GM23248 (cell line): ENCODE results near the gene UST. TPM values are rescaled to one million over a fixed set of nuclear protein-coding genes. Genes with fewer than 3 reads are reported as not detected.

Source experiments
- DNase-seq: peaks from one replicate; pipeline ENCODE4 v3.0.0-alpha.2; 2015
- H2AFZ ChIP-seq: fragments of 200-600 bp; sonication (generic); 2 replicates; pipeline ENCODE4 v1.6.1; 2016; ENCODE audit warnings: antibody characterized with exemption
- H3F3A ChIP-seq: fragments of 200-600 bp; sonication (generic); 2 replicates; pipeline ENCODE4 v1.6.1; 2016; ENCODE audit warnings: mild to moderate bottlenecking, antibody characterized with exemption, mixed run types; ENCODE audit not compliant: insufficient read depth
- H3K27ac ChIP-seq: fragments of 200-600 bp; sonication (generic); 2 replicates; pipeline ENCODE4 v1.5.1; 2016; ENCODE audit warnings: mild to moderate bottlenecking
- H3K27me3 ChIP-seq: fragments of 200-600 bp; sonication (generic); replicated peaks from 2 replicates; pipeline ENCODE4 v1.6.1; 2016; ENCODE audit warnings: mild to moderate bottlenecking; ENCODE audit not compliant: insufficient read depth
- H3K36me3 ChIP-seq: fragments of 200-600 bp; sonication (generic); 2 replicates; pipeline ENCODE4 v1.6.1; 2016; ENCODE audit warnings: low read depth, mild to moderate bottlenecking
- H3K4me1 ChIP-seq: fragments of 200-600 bp; sonication (generic); 2 replicates; pipeline ENCODE4 v1.6.1; 2016; ENCODE audit warnings: mild to moderate bottlenecking; ENCODE audit not compliant: insufficient read depth
- H3K4me2 ChIP-seq: fragments of 200-600 bp; sonication (generic); one replicate; pipeline ENCODE4 v1.6.1; 2016; ENCODE audit warnings: mild to moderate bottlenecking; ENCODE audit not compliant: unreplicated experiment
- H3K4me3 ChIP-seq: fragments of 200-600 bp; sonication (generic); 2 replicates; pipeline ENCODE4 v1.5.1; 2016; ENCODE audit warnings: mild to moderate bottlenecking
- H3K79me2 ChIP-seq: fragments of 200-600 bp; sonication (generic); 2 replicates; pipeline ENCODE4 v1.6.1; 2016; ENCODE audit warnings: mild to moderate bottlenecking; ENCODE audit not compliant: insufficient read depth
- H3K9ac ChIP-seq: fragments of 200-600 bp; sonication (generic); 2 replicates; pipeline ENCODE4 v1.6.1; 2016; ENCODE audit warnings: mild to moderate bottlenecking
- H3K9me2 ChIP-seq: fragments of 200-600 bp; sonication (generic); 2 replicates; pipeline ENCODE4 v1.6.1; 2016; ENCODE audit warnings: mixed run types, mild to moderate bottlenecking, moderate library complexity; ENCODE audit not compliant: insufficient read depth
- H3K9me3 ChIP-seq: fragments of 200-600 bp; sonication (generic); one replicate; pipeline ENCODE4 v1.6.1; 2017; ENCODE audit warnings: low read depth
- H4K20me1 ChIP-seq: fragments of 200-600 bp; sonication (generic); 2 replicates; pipeline ENCODE4 v1.6.0; 2016; ENCODE audit not compliant: insufficient read depth
- EZH2 ChIP-seq: fragments of 200-600 bp; sonication (generic); IDR thresholded peaks from 2 replicates; pipeline ENCODE4 v1.6.1; 2018; ENCODE audit warnings: antibody characterized with exemption, mild to moderate bottlenecking; ENCODE audit not compliant: insufficient read depth, poor library complexity, severe bottlenecking
- EZH2phosphoT487 ChIP-seq: fragments of 200-600 bp; sonication (generic); IDR thresholded peaks from 2 replicates; pipeline ENCODE4 v1.6.1; 2018; ENCODE audit warnings: antibody characterized with exemption, moderate library complexity, mild to moderate bottlenecking, low read depth; ENCODE audit not compliant: insufficient read depth
- WGBS, 2 experiments: methylation state at CpG; one replicate each; pipeline ENCODE4 v1.1.6; 2015 to 2017; ENCODE audit warnings: low lambda C conversion rate in 2 of 2, low coverage in 1 of 2; ENCODE audit errors: missing lambda C conversion rate in 2 of 2; 5-methylcytosine and 5-hydroxymethylcytosine counted together
- in situ Hi-C: fragments of 300-500 bp; cut with MboI; formaldehyde crosslinking; loops from 2 replicates; pipeline ENCODE4 v1.15.0; 2020
- polyA plus RNA-seq: library from polyadenylated mRNA; unstranded; fragments of >200 nt; fragmentation: Nextera tagmentation; extraction: Ambion mirVana; gene quantifications from 2 replicates; pipeline ENCODE4 v1.2.1, GENCODE V29; 2016
- total RNA-seq: library from RNA; depleted of rRNA; stranded (reverse); fragments of >200 nt; shearing (Covaris generic); gene quantifications from 2 replicates; pipeline ENCODE4 v1.2.3, GENCODE V29; 2014

The UST gene
- total and polyA plus RNA-seq, 2 experiments from 2014 or later: 10.1 to 23.3 TPM

DNA sequence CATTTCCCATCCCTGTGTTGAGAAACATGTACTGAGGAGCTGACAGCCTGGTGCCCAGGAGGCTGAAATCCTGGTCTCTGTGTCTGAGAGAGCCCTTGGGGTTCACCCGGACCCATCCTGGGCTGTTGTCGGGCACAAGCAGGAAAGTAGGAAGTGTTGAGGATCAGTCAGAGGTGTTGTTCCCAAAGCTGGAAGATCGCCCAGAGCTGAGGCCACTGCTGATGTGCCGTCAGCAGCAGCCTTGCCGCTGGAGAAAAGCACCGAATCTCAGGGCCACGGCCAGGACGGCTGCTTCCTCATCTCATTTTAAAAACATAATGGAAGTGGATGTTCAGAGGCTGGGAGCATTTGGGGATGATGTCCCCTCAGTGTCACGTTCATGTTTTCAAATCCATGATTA lies 218.5 kb downstream of the UST start:
- Histone ChIP-seq H3K36me3 (no peaks in the 10 kb centered on the region), H3K9ac (no peak overlapping the region), H3K9me2 (no peaks in the 10 kb centered on the region), H3K9me3 (no peaks in the 10 kb centered on the region), H3K4me1 (peaks cover 28% of the 10 kb centered on the region), H3K4me2 (no peak overlapping the region), H4K20me1 (no peaks in the 10 kb centered on the region), H3F3A (peaks cover 19% of the 10 kb centered on the region), H3K27ac (no peak overlapping the region), H3K27me3 (no peaks in the 10 kb centered on the region), H3K4me3 (no peak overlapping the region), H2AFZ (no peak overlapping the region; the same call in 1 of the 2 replicates), H3K79me2 (no peaks in the 10 kb centered on the region)
- TF ChIP-seq EZH2: no peak
- no peak for TF ChIP-seq EZH2phosphoT487
- in situ Hi-C loops: no loop called here
- DNase-seq: peak; percentile 33
- 42 to 52% methylated on average over 9 of the region's 9 CpGs for WGBS, 2 experiments

DNA sequence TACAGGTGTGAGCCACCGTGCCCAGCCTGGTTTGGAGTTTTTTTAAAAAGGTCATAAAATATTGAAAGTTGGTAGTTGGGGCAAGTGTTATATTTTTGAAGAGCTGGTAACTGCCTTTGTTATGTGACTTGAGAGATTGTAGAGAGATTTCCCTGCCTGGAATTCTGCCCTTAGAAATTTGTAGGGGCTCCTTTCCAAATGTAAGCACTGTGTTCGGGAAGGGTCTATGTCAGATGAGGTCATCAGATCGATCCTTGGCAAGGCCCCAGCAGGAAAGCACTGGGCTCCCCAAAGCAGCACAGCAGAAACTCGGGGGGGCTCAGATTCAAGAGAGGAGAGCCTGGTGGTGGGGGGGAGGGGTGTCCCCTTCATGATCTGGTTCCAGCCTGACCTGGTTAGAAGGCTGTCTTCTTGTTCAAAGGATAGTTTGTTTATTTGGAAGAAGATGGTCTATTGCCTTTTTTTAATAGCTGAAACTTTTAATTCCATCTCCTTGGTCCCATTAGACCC lies 220.2 kb downstream of the UST start:
- no peak overlapping the region for H3K9ac ChIP-seq
- in situ Hi-C loops: no loop called here
- peaks cover 39% of the 10 kb centered on the region for H3K4me1 ChIP-seq
- H2AFZ ChIP-seq: no peak overlapping the region
- H3K9me3 ChIP-seq: no peaks in the 10 kb centered on the region
- H3K27ac ChIP-seq: no peak overlapping the region
- no peaks in the 10 kb centered on the region for H4K20me1 ChIP-seq
- H3K27me3 ChIP-seq: no peaks in the 10 kb centered on the region
- H3K9me2 ChIP-seq: no peaks in the 10 kb centered on the region
- no peak for DNase-seq
- WGBS, 2 experiments: 66 to 67% methylated on average over 4 of the region's 4 CpGs
- peaks cover 23% of the 10 kb centered on the region for H3F3A ChIP-seq
- no peak for TF ChIP-seq EZH2
- no peak for TF ChIP-seq EZH2phosphoT487
- H3K36me3 ChIP-seq: no peaks in the 10 kb centered on the region
- H3K4me2 ChIP-seq: no peak overlapping the region
- no peak overlapping the region for H3K4me3 ChIP-seq
- H3K79me2 ChIP-seq: no peaks in the 10 kb centered on the region

DNA sequence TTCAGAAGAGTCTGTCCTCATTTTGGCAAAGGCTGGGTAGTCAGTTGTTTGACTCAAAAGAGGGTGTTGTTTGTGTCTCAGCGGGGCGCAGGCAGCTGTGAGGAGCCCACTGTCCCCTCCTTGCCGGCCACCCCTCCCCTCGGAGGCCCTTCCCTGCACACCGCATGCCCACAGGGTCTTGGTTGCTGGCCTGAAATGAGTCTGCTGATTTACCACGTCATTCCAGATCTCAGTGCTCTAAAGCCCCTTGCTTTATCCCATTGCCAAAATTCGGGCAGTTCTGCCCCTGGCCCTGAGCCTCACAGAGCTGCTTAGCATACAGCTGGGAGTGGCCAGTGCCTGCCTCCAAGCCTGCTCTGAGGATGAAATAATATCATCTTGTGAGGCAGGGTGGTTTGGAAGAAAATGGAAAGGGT lies 220.7 kb downstream of the UST start:
- no peak overlapping the region for H3K9ac ChIP-seq
- no peak for DNase-seq
- no peaks in the 10 kb centered on the region for H3K27me3 ChIP-seq
- no peak overlapping the region for H3K4me3 ChIP-seq
- H3K9me2 ChIP-seq: no peaks in the 10 kb centered on the region
- H2AFZ ChIP-seq: no peak overlapping the region
- H4K20me1 ChIP-seq: no peaks in the 10 kb centered on the region
- H3K9me3 ChIP-seq: no peaks in the 10 kb centered on the region
- peaks cover 39% of the 10 kb centered on the region for H3K4me1 ChIP-seq
- H3F3A ChIP-seq: peaks cover 23% of the 10 kb centered on the region
- H3K4me2 ChIP-seq: no peak overlapping the region
- TF ChIP-seq EZH2: no peak
- TF ChIP-seq EZH2phosphoT487: no peak
- H3K79me2 ChIP-seq: no peaks in the 10 kb centered on the region
- H3K27ac ChIP-seq: no peak overlapping the region
- H3K36me3 ChIP-seq: no peaks in the 10 kb centered on the region
- WGBS, 2 experiments: 47 to 56% methylated on average over 7 of the region's 7 CpGs
- in situ Hi-C loops: no loop called here

DNA sequence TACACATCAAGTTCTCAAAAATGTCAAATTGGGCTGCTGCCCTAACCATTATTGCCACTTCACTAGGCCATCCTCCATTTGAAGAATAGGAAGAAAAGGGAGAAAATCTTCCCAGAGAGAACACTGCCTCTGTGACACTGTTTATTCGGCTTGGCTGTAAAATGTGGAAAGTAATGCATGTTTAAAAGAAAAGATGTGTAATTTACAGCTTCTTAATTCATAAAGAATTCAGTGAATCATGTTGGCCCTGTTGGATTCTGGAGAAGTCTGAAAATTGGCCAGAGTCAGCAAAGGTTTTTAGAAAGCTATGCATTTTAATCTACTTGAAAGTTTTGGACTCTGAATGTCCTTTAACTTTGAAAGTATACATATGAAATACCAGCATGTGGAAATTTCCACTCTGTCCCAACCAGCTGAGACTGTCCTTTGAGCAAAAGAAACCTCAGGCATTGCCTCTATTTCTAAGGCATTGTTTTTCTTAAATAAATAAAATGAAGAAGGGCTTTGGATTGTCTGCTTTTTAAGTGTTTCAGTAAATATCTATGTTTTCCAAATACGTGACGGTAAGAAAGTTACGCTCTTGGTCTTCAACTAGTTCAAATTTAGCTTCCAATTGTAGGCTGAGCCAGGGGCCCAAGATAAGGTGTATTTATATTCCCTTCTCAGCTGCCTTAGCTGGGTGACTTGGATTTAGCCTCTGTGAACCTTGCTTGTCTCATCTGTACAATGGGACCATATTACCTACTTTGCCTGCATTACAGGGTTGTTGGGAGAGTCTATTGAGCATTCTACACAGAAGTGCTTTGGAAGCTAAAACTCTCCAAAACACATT lies 222.2 kb downstream of the UST start:
- no peaks in the 10 kb centered on the region for H3K27me3 ChIP-seq
- peaks cover 39% of the 10 kb centered on the region for H3K4me1 ChIP-seq
- H3K9me3 ChIP-seq: no peaks in the 10 kb centered on the region
- peak overlapping the region; percentile 56 for H3K4me2 ChIP-seq
- H3K9ac ChIP-seq: peak overlapping the region; percentile 74
- no peak for TF ChIP-seq EZH2
- TF ChIP-seq EZH2phosphoT487: no peak
- H3K9me2 ChIP-seq: no peaks in the 10 kb centered on the region
- peak overlapping the region; percentile 36; the same call in 1 of the 2 replicates for H2AFZ ChIP-seq
- no peaks in the 10 kb centered on the region for H3K36me3 ChIP-seq
- peak overlapping the region; percentile 16 for H3K4me3 ChIP-seq
- peak overlapping the region; percentile 96 for H3K27ac ChIP-seq
- peaks cover 26% of the 10 kb centered on the region for H3F3A ChIP-seq
- H4K20me1 ChIP-seq: no peaks in the 10 kb centered on the region
- peak; percentile 82 for DNase-seq
- no peaks in the 10 kb centered on the region for H3K79me2 ChIP-seq
- 45 to 58% methylated on average over 4 of the region's 4 CpGs for WGBS, 2 experiments
- in situ Hi-C loops: no loop called here
